HG02623 (cell line): ENCODE measurements around the gene MRM3.
"Not testable (repeated sequence)": the region's sequence is repeated elsewhere in the genome, so short reads cannot be mapped to it uniquely, and the experiment has no call there.

Experiments used
- ATAC-seq: cut with Tn5 transposase; IDR thresholded peaks from one replicate; pipeline ENCODE4 v1.9.1; 2021; ENCODE audit warnings: moderate library complexity; ENCODE audit not compliant: unreplicated experiment

MRM3 gene

GRCh38 chr17:781805-782731 is at the start of gene MRM3, which contains the start of gene GLOD4:
TSS of gene MRM3 (plus strand) at chr17:782353. CDS start at chr17:782379, 26 bp downstream.
TSS of gene GLOD4 (minus strand) at chr17:782280. CDS start at chr17:782255, 25 bp downstream.
- peak; percentile 82 for ATAC-seq

- peak; percentile 16 for ATAC-seq
Observed at GRCh38 chr17:732902-733720, 49.0 kb upstream of the MRM3 start.

- ATAC-seq: no peak
Observed at GRCh38 chr17:733743-734142, 48.4 kb upstream of the MRM3 start.

GRCh38 chr17:737561-738113 is 44.5 kb upstream of the MRM3 start:
- ATAC-seq: no peak

GRCh38 chr17:740240-741017 is 41.7 kb upstream of the MRM3 start:
- ATAC-seq: peak; percentile 76

GRCh38 chr17:742147-742793 is 39.9 kb upstream of the MRM3 start:
- no peak for ATAC-seq

- no peak for ATAC-seq
Observed at GRCh38 chr17:743139-743538, 39.0 kb upstream of the MRM3 start.

- ATAC-seq: no peak
Observed at GRCh38 chr17:744937-745336, 37.2 kb upstream of the MRM3 start.

GRCh38 chr17:745406-745805 is 36.7 kb upstream of the MRM3 start:
- ATAC-seq: no peak

- no peak for ATAC-seq
Observed at GRCh38 chr17:746181-746580, 36.0 kb upstream of the MRM3 start.

GRCh38 chr17:746783-747629 is 35.1 kb upstream of the MRM3 start:
- no peak for ATAC-seq

GRCh38 chr17:748604-749003 is 33.5 kb upstream of the MRM3 start:
- ATAC-seq: not testable (repeated sequence)

GRCh38 chr17:749359-749758 is 32.8 kb upstream of the MRM3 start:
- not testable (repeated sequence) for ATAC-seq

- ATAC-seq: no peak
Observed at GRCh38 chr17:750431-751037, 31.6 kb upstream of the MRM3 start.

- ATAC-seq: peak; percentile 13
Observed at GRCh38 chr17:751269-752001, 30.7 kb upstream of the MRM3 start.

GRCh38 chr17:752002-752619 is 30.0 kb upstream of the MRM3 start, which contains the start of gene GEMIN4:
TSS of gene GEMIN4 (minus strand) at chr17:752264. CDS start at chr17:752142, 122 bp downstream.
- peak; percentile 78 for ATAC-seq

GRCh38 chr17:752620-753219 is 29.4 kb upstream of the MRM3 start:
- peak; percentile 2 for ATAC-seq
